ENCODE measurements around the gene NUP210L. TPM values are rescaled to one million over a fixed set of nuclear protein-coding genes. Genes with fewer than 3 reads are reported as not detected.
"Not testable (repeated sequence)": the region's sequence is repeated elsewhere in the genome, so short reads cannot be mapped to it uniquely, and the experiment has no call there.

The NUP210L gene
- total RNA-seq, 1 donor from 2014 or later, result 2.1 TPM

DNA sequence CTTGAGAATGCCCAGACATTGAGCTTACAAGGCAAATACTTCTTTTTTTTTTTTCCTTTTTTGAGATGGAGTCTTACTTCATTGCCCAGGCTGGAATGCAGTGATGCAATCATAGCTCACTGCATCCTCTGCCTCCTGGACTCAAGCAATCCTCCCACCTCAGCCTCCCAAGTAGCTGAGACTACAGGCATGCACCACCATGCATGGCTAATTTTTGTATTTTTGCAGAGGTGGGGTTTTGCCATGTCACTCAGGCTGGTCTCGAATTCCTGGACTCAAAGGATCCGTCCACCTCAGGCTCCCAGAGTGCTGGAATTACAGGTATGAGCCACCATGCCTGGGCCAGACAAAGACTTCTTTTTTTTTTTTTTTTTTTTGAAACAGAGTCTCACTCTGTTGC is 79.1 kb downstream of the NUP210L start:
- ATAC-seq (no peak), DNase-seq (no peak)
- Histone ChIP-seq H3K36me3 (no peaks in the 10 kb centered on the region), H3K9me3 (no peaks in the 10 kb centered on the region), H3K4me1 (no peaks in the 10 kb centered on the region), H3K27ac (no peak overlapping the region), H3K27me3 (no peaks in the 10 kb centered on the region), H3K4me3 (no peak overlapping the region)
- intact Hi-C loops (cut with DNase I), result no loop called here
- TF ChIP-seq, protein P1, sequence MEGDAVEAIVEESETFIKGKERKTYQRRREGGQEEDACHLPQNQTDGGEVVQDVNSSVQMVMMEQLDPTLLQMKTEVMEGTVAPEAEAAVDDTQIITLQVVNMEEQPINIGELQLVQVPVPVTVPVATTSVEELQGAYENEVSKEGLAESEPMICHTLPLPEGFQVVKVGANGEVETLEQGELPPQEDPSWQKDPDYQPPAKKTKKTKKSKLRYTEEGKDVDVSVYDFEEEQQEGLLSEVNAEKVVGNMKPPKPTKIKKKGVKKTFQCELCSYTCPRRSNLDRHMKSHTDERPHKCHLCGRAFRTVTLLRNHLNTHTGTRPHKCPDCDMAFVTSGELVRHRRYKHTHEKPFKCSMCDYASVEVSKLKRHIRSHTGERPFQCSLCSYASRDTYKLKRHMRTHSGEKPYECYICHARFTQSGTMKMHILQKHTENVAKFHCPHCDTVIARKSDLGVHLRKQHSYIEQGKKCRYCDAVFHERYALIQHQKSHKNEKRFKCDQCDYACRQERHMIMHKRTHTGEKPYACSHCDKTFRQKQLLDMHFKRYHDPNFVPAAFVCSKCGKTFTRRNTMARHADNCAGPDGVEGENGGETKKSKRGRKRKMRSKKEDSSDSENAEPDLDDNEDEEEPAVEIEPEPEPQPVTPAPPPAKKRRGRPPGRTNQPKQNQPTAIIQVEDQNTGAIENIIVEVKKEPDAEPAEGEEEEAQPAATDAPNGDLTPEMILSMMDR (IDR thresholded peaks at IDR 0.05), result no peak

DNA sequence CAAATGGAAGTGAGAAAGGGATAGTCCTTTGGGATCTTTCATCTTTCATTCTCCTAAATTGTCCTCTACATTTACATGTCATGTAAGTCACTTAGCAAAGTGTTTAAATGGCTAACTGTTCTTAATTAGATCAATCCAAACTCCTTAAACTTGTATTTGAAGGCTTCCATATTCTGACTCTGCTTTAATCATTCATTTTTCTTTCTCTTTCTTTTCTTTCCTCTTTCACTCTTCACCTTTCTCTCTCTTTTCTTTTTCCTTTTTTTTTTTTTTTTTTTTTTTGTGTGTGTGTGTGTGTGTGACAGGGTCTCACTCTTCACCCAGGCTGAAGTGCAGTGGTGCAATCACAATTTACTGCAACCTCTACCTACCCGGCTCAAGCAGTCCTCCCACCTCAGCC is 92.6 kb downstream of the NUP210L start:
- Histone ChIP-seq H3K27me3 (no peaks in the 10 kb centered on the region), H3K4me3 (no peak overlapping the region), H3K36me3 (no peaks in the 10 kb centered on the region), H3K4me1 (no peaks in the 10 kb centered on the region), H3K9me3 (no peaks in the 10 kb centered on the region), H3K27ac (no peak overlapping the region)
- no peak for DNase-seq
- intact Hi-C loops (cut with DNase I), result no loop called here
- no peak for ATAC-seq
- TF ChIP-seq, protein P1 (IDR thresholded peaks at IDR 0.05), result no peak

DNA sequence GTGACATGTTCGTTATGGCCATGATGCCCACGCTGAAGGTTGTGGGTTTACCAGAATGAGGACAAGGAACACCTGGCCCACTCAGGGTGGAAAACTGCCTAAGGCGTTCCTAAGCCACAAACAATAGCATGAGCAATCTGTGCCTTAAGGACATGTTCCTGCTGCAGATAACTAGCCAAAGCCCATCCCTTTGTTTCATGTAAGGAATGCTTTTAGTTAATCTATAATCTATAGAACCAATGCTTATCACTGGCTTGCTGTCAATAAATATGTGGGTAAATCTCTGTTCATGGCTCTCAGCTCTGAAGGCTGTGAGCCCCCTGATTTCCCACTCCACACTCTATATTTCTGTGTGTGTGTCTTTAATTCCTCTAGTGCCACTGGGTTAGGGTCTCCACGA is 107.4 kb downstream of the NUP210L start:
- DNase-seq; ATAC-seq; H3K27me3 ChIP-seq; H3K27ac ChIP-seq; H3K4me1 ChIP-seq; H3K9me3 ChIP-seq; H3K36me3 ChIP-seq; intact Hi-C loops (cut with DNase I); H3K4me3 ChIP-seq: not testable (repeated sequence)

DNA sequence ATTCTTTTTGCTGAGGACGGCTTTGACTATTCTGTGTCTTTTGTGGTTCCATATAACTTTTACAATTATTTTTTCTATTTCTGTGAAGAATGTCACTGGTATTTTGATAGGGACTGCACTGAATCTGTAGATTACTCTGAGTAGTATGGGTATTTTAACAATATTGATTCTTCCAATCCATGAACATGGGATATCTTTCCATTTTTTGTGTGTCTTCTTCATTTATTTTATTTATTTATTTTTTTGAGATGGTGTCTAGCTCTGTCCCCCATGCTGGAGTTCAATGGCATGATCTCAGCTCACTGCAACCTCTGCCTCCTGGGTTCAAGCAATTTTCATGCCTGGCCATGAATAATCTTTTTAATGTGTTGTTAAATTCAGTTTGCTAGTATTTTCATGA is 121.2 kb downstream of the NUP210L start:
- H3K36me3 ChIP-seq; intact Hi-C loops (cut with DNase I); ATAC-seq; H3K27me3 ChIP-seq; DNase-seq; H3K9me3 ChIP-seq; H3K4me3 ChIP-seq; H3K4me1 ChIP-seq; H3K27ac ChIP-seq: not testable (repeated sequence)

DNA sequence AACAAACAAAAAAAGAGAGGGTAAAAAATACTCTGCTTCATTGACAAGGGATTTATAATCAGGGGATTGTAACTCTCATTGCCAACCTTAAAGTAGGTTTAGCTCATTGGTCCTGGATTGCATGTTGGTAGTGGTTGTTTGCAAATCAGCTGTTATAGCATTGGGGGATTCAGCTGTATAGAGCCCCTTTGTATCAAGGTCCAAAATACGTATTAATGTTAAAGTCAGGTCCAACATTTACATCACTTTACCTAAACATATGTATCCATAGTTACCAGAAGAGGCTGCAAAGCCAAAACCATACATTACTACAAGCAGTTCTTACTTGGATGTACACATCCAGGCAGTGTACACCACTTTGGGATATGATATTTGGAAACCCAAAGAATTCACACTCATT is 134.9 kb downstream of the NUP210L start:
- Histone ChIP-seq H3K27me3 (no peaks in the 10 kb centered on the region), H3K4me1 (no peaks in the 10 kb centered on the region), H3K36me3 (no peaks in the 10 kb centered on the region), H3K4me3 (no peak overlapping the region), H3K9me3 (no peaks in the 10 kb centered on the region), H3K27ac (no peak overlapping the region)
- DNase-seq (no peak), ATAC-seq (no peak)
- intact Hi-C loops (cut with DNase I), result no loop called here
- TF ChIP-seq, protein P1 (IDR thresholded peaks at IDR 0.05), result no peak

DNA sequence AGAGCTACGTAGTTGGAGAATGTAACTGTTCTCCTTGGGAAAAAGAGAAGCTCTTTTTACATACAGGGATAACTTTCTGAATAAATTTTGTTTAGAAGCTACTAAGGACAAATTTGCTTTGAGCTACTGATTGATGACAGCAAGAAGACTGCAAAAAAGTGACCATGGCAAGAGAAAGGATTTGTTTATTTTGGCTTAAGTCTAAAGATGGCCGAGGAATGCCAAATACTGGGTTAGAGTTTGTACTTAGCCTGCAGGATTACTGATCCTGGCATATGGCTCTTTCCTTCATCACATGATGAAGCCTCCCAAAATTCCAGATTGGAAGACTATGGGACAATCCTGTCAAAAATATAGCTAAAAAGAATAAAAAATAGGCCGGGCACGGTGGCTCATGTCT is 135.6 kb downstream of the NUP210L start:
- DNase-seq (no peak), ATAC-seq (no peak)
- TF ChIP-seq, protein P1 (IDR thresholded peaks at IDR 0.05), result no peak

DNA sequence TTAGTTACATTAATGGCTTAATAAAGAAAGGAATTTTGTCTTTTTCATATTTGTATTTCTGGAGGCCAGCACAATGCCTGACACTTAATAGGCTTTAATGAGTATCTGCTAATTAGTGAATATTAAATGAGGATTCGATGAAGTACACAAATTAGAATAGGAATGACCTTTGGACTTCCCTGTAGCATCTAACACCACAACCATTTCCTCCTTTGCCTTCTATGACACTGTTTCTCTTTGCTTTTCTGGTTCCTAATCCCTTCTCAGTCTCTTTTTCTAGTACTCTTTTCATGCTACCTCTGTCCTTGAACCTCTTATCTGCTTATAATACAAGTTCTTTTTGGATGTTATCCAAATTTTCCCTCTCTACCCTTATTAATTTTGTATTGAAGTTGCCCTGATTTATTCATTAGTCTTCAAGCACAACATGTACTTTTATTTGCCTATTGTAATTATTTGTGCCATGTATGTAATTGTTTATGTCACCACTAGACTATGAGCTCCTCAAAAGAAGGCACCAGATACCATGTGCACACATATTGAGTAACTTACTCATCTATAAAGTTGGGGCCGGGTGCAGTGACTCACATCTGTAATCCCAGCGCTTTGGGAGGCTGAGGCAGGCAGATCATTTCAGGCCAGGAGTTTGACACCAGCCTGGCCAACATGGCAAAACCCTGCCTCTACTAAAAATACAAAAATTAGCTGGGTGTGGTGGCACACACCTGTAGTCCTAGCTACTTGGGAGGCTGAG is 140.5 kb downstream of the NUP210L start:
- ATAC-seq (no peak), DNase-seq (no peak)
- Histone ChIP-seq H3K27me3 (no peaks in the 10 kb centered on the region), H3K4me3 (no peak overlapping the region), H3K36me3 (no peaks in the 10 kb centered on the region), H3K27ac (no peak overlapping the region), H3K9me3 (no peaks in the 10 kb centered on the region), H3K4me1 (no peaks in the 10 kb centered on the region)
- intact Hi-C loops (cut with DNase I), result no loop called here
- TF ChIP-seq, protein P1 (IDR thresholded peaks at IDR 0.05), result no peak

More for the DNA sequence above, 135.6 kb downstream of the NUP210L start:
- H3K27ac ChIP-seq, result no peak overlapping the region
- no peak overlapping the region for H3K4me3 ChIP-seq
- no peaks in the 10 kb centered on the region for H3K36me3 ChIP-seq
- H3K4me1 ChIP-seq, result no peaks in the 10 kb centered on the region
- H3K9me3 ChIP-seq, result no peaks in the 10 kb centered on the region
- intact Hi-C loops (cut with DNase I), result no loop called here
- no peaks in the 10 kb centered on the region for H3K27me3 ChIP-seq

DNA sequence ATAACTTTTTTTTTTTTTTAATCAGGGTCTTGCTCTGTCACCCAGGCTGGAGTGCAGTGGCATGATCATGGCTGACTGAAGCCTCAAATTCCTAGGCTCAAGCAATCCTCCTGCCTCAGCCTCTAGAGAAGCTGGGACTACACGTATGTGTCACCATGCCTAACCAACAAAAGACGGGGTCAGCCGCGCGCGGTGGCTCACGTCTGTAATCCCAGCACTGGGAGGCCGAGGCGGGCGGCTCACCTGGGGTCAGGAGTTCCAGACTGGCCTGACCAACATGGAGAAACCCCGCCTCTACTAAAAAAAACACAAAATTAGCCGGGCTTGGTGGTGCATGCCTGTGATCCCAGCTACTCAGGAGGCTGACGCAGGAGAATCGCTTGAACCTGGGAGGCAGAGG is 142.3 kb downstream of the NUP210L start:
- ATAC-seq; H3K27me3 ChIP-seq; intact Hi-C loops (cut with DNase I); H3K36me3 ChIP-seq; H3K4me3 ChIP-seq; H3K9me3 ChIP-seq; H3K27ac ChIP-seq; H3K4me1 ChIP-seq; DNase-seq: not testable (repeated sequence)
